Upper lobe of left lung (tissue), 4 donors: Measurements from ENCODE around the gene DDX1.

Source experiments
- EP300 ChIP-seq, 4 donors: sonication (generic); formaldehyde crosslinking; IDR thresholded peaks; one replicate each; pipeline ENCODE4 v1.5.1; 2017; ENCODE audit warnings: antibody characterized with exemption in 4 of 4, control low read depth in 2 of 4
- POLR2A ChIP-seq, 4 donors: fragments of 450-650 bp; IDR thresholded peaks; one replicate each; pipeline ENCODE4 v1.5.1; 2016 to 2017; ENCODE audit warnings: antibody characterized with exemption in 4 of 4, mild to moderate bottlenecking in 2 of 4
- POLR2AphosphoS5 ChIP-seq, 2 donors: sonication (generic); formaldehyde crosslinking; IDR thresholded peaks; one replicate each; pipeline ENCODE4 v1.5.1; 2017; ENCODE audit warnings: antibody characterized with exemption in 2 of 2
- TF ChIP-seq, protein P1 (sequence below), 6 experiments: fragments of 450-650 bp in 4 of 6; fragments of 200-600 bp in 2 of 6; sonication (generic) in 2 of 6; IDR thresholded peaks; one replicate each; pipeline ENCODE4 v1.5.1; 2016 to 2019; ENCODE audit warnings: antibody characterized with exemption in 6 of 6

DNA sequence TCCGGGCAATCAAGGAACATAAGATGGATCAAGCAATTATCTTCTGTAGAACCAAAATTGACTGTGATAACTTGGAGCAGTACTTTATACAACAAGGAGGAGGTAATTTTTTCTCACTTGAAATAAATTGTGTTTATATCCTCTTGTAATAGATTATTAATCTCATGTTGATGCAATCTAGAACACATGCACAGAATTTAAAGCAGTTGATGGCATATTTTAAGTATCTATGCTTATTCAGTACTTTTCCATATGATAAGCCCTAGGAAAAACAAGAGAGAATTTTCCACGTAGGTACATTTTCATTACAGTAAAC lies 31.8 kb downstream of the DDX1 start:
- TF ChIP-seq POLR2A (IDR thresholded peaks at IDR 0.05), result no peak
- TF ChIP-seq, protein P1, sequence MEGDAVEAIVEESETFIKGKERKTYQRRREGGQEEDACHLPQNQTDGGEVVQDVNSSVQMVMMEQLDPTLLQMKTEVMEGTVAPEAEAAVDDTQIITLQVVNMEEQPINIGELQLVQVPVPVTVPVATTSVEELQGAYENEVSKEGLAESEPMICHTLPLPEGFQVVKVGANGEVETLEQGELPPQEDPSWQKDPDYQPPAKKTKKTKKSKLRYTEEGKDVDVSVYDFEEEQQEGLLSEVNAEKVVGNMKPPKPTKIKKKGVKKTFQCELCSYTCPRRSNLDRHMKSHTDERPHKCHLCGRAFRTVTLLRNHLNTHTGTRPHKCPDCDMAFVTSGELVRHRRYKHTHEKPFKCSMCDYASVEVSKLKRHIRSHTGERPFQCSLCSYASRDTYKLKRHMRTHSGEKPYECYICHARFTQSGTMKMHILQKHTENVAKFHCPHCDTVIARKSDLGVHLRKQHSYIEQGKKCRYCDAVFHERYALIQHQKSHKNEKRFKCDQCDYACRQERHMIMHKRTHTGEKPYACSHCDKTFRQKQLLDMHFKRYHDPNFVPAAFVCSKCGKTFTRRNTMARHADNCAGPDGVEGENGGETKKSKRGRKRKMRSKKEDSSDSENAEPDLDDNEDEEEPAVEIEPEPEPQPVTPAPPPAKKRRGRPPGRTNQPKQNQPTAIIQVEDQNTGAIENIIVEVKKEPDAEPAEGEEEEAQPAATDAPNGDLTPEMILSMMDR (IDR thresholded peaks at IDR 0.05), result no peak
- TF ChIP-seq EP300 (IDR thresholded peaks at IDR 0.05), result no peak
- no peak for TF ChIP-seq POLR2AphosphoS5 (IDR thresholded peaks at IDR 0.05)
